Gastroesophageal sphincter (tissue), 3 donors: ENCODE results near the gene DPH6.

ENCODE experiments used
- CTCF ChIP-seq, 4 experiments: fragments of 200-600 bp in 2 of 4; fragments of 450-650 bp in 2 of 4; sonication (generic) in 1 of 4; IDR thresholded peaks; one replicate each; pipeline ENCODE4 v1.5.1; 2017 to 2019; ENCODE audit warnings: antibody characterized with exemption in 4 of 4, mild to moderate bottlenecking in 2 of 4, moderate library complexity in 2 of 4
- POLR2A ChIP-seq, 2 donors: fragments of 450-650 bp; IDR thresholded peaks; one replicate each; pipeline ENCODE4 v1.6.1; 2017; ENCODE audit warnings: antibody characterized with exemption in 2 of 2, mild to moderate bottlenecking in 2 of 2, moderate library complexity in 1 of 2
- POLR2AphosphoS5 ChIP-seq: sonication (generic); formaldehyde crosslinking; IDR thresholded peaks from one replicate; pipeline ENCODE4 v1.6.1; 2017; ENCODE audit warnings: antibody characterized with exemption

DNA sequence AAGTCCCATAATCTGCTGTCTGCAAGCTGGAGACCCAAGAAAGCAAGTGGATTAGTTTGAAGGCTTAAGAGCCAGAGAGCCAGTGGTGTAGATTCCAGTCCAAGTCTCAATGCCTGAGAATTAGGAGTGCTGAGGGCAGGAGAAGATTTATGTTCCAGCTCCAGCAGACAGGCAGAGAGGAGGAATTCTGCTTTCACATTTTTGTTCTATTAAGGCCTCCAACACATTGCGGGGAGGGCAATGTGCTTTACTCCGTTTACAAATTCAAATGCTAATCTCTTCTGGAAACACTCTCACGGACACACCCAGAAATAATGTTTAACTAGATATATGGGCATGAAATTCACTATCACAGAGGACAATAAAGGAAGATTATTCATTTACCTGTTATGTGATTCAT lies 54.0 kb downstream of the DPH6 start:
- TF ChIP-seq CTCF (IDR thresholded peaks at IDR 0.05) (no peak), POLR2AphosphoS5 (no peak), POLR2A (IDR thresholded peaks at IDR 0.05) (no peak)
